GM23248 (cell line): ENCODE data around the gene CCDC183.

ENCODE experiments used
- EZH2 ChIP-seq: fragments of 200-600 bp; sonication (generic); IDR thresholded peaks from 2 replicates; pipeline ENCODE4 v1.6.1; 2018; ENCODE audit warnings: antibody characterized with exemption, mild to moderate bottlenecking; ENCODE audit not compliant: insufficient read depth, poor library complexity, severe bottlenecking
- EZH2phosphoT487 ChIP-seq: fragments of 200-600 bp; sonication (generic); IDR thresholded peaks from 2 replicates; pipeline ENCODE4 v1.6.1; 2018; ENCODE audit warnings: antibody characterized with exemption, moderate library complexity, mild to moderate bottlenecking, low read depth; ENCODE audit not compliant: insufficient read depth

DNA sequence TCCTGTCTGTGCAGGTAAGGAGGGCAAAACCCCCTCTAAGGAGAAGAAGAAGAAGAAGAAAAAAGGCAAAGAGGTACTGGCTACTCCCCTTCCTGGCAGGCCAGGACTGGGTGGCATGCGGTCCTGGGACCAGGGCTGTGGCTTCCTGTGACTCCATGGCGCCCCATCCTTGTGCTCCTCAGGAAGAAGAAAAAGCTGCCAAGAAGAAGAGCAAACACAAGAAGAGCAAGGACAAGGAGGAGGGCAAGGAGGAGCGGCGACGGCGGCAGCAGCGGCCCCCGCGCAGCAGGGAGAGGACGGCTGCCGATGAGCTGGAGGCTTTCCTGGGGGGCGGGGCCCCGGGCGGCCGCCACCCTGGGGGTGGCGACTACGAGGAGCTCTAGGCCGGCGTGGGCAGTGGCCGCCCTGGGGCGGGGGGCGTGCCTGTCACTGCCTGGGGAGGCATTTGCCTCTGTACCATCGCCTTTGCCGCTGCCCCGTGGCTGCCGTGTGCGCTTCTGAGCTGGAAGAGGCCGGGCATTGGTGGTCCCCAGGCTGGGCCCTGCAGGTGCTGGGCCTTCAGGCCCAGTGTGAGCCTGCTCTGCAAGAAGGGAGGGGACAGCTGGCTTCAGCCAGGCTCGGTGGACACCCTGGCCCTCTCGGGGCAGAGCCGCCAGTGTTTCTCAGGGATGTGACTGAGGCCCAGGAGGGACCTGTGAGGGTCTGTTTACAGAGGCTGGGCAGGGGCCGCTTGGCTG is 44.2 kb downstream of the CCDC183 start:
- TF ChIP-seq EZH2, result no peak
- TF ChIP-seq EZH2phosphoT487, result no peak
